Omental fat pad (tissue), 4 donors: Measurements from ENCODE around the gene TAGAP. TPM values are rescaled to one million over a fixed set of nuclear protein-coding genes. Genes with fewer than 3 reads are reported as not detected.

Source experiments
- ATAC-seq: fragments of 150-250 bp; one replicate; pipeline ENCODE4 v1.9.1; 2016; ENCODE audit warnings: mild to moderate bottlenecking, moderate library complexity; ENCODE audit not compliant: low FRiP score
- DNase-seq: peaks from one replicate; pipeline ENCODE4 v3.0.0-alpha.2; 2019; ENCODE audit warnings: low spot score
- total RNA-seq, 4 donors: library from RNA; depleted of rRNA; stranded (reverse); fragments of >200 nt; gene quantifications; one replicate each; pipeline ENCODE4 v1.1.0, GENCODE V29; 2016
- TF ChIP-seq, protein P1 (sequence below), 3 donors: fragments of 450-650 bp; IDR thresholded peaks; one replicate each; pipeline ENCODE4 v1.5.1; 2016 to 2017; ENCODE audit warnings: antibody characterized with exemption in 3 of 3, mild to moderate bottlenecking in 3 of 3, moderate library complexity in 2 of 3

Gene TAGAP
- total RNA-seq, 4 donors from 2014 or later = 3.1 to 5.7 (median 4.8) TPM

DNA sequence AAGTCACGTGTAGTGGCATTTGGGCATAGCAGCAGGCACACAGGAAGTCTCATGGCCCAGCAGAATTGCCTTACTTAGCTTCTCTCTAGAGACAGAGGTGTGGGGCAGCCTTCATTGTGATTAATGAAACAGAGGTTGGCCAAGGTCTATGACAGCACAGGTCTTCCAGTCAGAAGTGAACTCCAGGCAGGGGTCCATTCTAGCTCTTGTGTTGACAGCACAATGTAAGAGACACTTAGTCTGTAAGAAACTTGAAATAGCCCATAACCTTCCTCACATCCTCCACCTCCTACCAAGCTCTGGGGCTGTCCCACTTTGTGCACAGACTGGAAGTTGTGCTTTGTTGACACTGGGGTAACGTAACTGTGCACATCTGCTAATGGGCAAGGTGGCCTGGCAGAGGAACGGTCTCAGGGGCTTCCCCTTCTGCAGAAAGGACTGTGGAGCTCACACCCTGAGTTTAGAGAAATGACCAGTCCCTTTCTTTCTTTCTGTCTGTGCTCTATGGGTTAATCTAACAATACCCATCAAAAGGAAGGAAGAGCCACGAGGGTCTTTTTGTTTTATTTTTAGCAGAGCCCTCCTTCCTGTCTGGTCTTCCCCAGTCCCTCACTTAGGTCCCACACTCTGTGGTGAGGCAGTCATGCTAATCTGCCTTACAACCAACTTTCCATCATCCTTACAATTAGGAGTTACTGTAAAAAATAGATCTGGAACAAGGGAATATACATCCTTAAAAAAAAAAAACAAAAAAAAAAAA lies 35.6 kb upstream of the TAGAP start:
- TF ChIP-seq, protein P1, sequence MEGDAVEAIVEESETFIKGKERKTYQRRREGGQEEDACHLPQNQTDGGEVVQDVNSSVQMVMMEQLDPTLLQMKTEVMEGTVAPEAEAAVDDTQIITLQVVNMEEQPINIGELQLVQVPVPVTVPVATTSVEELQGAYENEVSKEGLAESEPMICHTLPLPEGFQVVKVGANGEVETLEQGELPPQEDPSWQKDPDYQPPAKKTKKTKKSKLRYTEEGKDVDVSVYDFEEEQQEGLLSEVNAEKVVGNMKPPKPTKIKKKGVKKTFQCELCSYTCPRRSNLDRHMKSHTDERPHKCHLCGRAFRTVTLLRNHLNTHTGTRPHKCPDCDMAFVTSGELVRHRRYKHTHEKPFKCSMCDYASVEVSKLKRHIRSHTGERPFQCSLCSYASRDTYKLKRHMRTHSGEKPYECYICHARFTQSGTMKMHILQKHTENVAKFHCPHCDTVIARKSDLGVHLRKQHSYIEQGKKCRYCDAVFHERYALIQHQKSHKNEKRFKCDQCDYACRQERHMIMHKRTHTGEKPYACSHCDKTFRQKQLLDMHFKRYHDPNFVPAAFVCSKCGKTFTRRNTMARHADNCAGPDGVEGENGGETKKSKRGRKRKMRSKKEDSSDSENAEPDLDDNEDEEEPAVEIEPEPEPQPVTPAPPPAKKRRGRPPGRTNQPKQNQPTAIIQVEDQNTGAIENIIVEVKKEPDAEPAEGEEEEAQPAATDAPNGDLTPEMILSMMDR (IDR thresholded peaks at IDR 0.05) = no peak
- ATAC-seq (no peak), DNase-seq (no peak)

DNA sequence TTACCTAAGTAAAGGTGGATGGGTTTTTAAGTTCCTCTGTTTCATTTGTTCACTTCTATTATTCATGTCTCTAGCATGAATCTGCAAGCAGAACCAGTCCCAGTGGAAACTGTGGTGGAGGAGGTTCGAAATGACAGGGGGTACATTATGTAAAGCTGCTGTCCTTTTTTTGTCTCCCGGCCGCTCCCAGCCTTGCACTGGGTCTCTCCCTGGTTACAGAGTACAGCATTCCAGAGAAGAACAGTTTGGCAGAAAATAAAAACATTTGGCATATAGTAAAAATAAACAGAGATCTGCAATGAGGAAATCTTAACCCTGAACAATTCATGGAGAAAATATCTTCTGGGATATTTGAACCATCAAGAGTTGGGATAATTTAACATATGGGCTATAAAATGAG lies 34.6 kb upstream of the TAGAP start:
- ATAC-seq (no peak), DNase-seq (no peak)
- TF ChIP-seq, protein P1 (IDR thresholded peaks at IDR 0.05) = no peak

DNA sequence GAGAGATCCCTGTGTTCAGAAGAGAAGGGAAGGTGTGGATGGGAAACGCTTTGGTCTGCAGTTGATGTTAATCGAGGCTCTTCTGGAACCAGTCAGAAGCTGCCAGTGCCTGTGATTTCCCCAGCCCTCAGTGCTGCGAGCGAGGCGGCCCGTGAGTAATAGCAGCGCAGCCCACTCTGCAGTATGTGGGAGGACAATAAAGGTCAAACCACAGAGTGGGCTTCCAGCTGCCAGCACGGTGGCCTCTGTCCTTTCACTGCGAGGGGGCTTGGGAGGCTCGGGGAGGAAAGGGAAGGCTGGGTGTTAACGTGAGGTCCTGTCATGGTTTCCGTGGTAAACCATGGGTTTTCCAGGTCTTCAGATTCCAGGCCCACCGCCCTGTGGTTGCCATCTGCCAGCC lies 32.3 kb upstream of the TAGAP start:
- no peak for DNase-seq
- no peak for ATAC-seq

DNA sequence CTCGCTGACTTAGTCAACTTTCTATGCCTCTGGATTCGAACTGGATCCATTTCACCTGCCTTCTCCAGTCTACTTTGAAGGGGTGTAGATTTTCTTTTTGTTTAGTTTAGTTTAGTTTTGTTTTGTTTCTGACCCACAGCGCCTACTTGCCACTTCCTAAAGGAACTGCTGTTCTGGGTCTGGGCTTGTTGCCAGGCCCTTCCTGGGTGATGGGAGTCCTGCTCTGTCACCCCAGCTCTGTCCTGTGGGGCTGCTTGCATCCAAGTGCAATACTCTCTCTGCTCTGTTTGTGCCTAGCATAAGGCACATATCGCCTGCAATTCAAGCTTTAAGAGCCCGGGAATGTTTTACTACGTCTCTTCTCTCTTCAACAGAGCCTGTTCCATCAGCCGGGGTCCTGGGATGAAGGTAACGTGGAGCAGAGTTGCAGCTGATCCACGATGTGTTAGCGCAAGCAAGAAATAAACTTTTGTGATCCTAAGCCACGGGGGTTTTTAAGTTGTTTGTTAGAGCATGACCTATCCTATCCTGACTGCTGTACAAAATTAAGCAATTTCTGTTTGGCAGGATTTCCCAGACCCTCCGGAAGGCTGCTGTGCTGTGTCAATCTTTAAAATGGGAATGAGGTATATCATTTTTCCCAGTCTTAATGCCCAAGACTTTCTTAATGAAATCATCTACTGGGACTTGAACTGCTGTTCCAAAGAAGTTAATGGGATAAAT lies 30.9 kb upstream of the TAGAP start:
- ATAC-seq (no peak), DNase-seq (no peak)
- TF ChIP-seq, protein P1 (IDR thresholded peaks at IDR 0.05) = no peak

More for the DNA sequence above, 32.3 kb upstream of the TAGAP start:
- TF ChIP-seq, protein P1 (IDR thresholded peaks at IDR 0.05) = no peak

DNA sequence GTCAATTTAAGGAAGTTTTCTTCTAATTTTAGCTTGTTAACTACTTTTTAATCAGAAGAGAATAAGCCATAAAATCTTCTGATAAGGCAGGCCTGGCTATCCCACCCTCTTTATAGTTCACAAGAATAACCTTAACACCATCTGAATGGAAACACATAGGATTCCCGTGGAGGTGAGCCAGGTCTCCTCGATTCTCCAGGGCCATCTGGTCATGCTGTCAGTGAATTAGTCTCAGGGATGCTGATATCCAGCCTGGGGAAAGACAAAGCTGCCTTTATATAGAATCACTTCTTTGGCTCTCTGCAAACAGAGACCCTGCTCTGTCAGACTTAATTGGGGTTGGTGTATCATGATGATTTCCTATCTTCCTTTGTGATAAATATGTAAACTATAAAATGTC lies 30.1 kb upstream of the TAGAP start:
- DNase-seq = no peak
- TF ChIP-seq, protein P1 (IDR thresholded peaks at IDR 0.05) = no peak
- no peak for ATAC-seq

DNA sequence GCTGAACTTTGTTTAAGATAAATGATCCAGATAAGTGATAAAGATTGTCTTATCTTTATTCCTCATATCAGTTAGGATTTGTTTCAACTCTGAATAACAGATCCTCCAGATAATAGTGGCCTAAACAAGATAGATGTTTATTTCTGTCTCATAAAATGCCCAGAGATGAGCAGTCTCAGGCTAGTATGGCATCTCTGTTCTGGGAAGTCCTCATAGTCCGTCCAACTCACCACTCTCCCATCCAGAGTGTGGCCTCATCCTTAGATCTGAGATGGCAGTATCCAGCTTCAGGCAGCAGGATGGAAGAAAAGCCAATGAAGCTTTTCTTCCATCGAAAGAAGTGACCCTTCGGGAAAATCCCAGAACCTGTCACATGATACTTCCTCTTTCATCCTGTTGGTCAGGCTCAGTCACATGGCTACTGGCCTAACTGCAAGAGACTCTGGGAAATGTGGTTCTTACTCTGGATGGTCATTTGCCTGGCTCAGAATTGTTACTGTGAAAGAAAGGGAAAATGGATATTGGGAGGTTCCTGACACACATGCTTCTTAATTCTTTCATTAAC lies 29.4 kb upstream of the TAGAP start:
- DNase-seq (no peak), ATAC-seq (no peak)
- TF ChIP-seq, protein P1 (IDR thresholded peaks at IDR 0.05) = no peak
